Measurements from ENCODE around the gene LYZL6. TPM values are rescaled to one million over a fixed set of nuclear protein-coding genes. Genes with fewer than 3 reads are reported as not detected.

The LYZL6 gene
- total RNA-seq, 1 experiment from 2014 or later: not detected

- TF ChIP-seq ZNF263 (CRISPR knock-in tag; IDR thresholded peaks at IDR 0.05; ENCODE audit: low read depth): no peak
- TF ChIP-seq, protein P1, sequence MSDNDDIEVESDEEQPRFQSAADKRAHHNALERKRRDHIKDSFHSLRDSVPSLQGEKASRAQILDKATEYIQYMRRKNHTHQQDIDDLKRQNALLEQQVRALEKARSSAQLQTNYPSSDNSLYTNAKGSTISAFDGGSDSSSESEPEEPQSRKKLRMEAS (CRISPR knock-in tag; IDR thresholded peaks at IDR 0.05): no peak
These were observed 47.6 kb downstream of the LYZL6 start (continued) for GRCh38 chr17:35895636-35896587.

DNA sequence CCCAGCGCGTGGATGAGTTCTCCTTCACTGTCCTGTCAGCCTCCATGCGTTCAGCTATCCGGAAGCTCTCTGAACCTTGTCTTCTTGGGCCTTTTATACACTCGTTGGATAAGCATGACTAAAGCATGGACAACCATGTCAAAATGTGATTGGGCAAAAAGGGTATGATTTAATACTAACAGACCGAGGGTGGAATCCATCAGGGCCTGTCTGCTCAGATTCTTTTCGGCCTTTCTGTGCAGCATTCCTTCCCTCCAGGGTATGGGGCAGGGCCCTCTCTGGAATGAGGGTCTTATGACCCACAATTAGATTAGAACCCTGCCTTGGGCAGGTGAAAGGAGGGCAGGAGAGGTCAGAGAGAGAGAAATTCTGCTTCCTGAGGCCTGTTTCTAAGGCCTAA lies 49.3 kb downstream of the LYZL6 start:
- H3K4me1 Mint-ChIP-seq: peaks cover 22% of the 10 kb centered on the region

More for the DNA sequence above, 49.3 kb downstream of the LYZL6 start:
- no peak for DNase-seq (ENCODE audit: low spot score)
- Mint-ChIP-seq H3K27ac (no peak overlapping the region), H3K9me3 (no peaks in the 10 kb centered on the region), H3K27me3 (ENCODE audit: low read depth) (no peaks in the 10 kb centered on the region), H3K4me3 (no peak overlapping the region), H3K36me3 (no peaks in the 10 kb centered on the region)
- ChIA-PET CTCF (interaction anchor here (1.0 kb wide), 1 partner anchor 82 kb away, joined by 3 read pairs; no protein-coding TSS in a partner anchor), POLR2A (no interaction called here)
- no peak for ATAC-seq
- TF ChIP-seq JAZF1 (CRISPR knock-in tag; IDR thresholded peaks at IDR 0.05): no peak
- no peak for TF ChIP-seq CBFB (CRISPR knock-in tag; IDR thresholded peaks at IDR 0.05; ENCODE audit: low read depth)
- TF ChIP-seq IRF2 (CRISPR knock-in tag; IDR thresholded peaks at IDR 0.05; ENCODE audit: borderline replicate concordance, low read depth): no peak
- TF ChIP-seq E2F1 (CRISPR knock-in tag; IDR thresholded peaks at IDR 0.05): no peak
- no peak for TF ChIP-seq ATF3 (CRISPR knock-in tag; conservative IDR thresholded peaks at IDR 0.05)
- TF ChIP-seq, protein P2, sequence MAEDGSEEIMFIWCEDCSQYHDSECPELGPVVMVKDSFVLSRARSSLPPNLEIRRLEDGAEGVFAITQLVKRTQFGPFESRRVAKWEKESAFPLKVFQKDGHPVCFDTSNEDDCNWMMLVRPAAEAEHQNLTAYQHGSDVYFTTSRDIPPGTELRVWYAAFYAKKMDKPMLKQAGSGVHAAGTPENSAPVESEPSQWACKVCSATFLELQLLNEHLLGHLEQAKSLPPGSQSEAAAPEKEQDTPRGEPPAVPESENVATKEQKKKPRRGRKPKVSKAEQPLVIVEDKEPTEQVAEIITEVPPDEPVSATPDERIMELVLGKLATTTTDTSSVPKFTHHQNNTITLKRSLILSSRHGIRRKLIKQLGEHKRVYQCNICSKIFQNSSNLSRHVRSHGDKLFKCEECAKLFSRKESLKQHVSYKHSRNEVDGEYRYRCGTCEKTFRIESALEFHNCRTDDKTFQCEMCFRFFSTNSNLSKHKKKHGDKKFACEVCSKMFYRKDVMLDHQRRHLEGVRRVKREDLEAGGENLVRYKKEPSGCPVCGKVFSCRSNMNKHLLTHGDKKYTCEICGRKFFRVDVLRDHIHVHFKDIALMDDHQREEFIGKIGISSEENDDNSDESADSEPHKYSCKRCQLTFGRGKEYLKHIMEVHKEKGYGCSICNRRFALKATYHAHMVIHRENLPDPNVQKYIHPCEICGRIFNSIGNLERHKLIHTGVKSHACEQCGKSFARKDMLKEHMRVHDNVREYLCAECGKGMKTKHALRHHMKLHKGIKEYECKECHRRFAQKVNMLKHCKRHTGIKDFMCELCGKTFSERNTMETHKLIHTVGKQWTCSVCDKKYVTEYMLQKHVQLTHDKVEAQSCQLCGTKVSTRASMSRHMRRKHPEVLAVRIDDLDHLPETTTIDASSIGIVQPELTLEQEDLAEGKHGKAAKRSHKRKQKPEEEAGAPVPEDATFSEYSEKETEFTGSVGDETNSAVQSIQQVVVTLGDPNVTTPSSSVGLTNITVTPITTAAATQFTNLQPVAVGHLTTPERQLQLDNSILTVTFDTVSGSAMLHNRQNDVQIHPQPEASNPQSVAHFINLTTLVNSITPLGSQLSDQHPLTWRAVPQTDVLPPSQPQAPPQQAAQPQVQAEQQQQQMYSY (CRISPR knock-in tag; IDR thresholded peaks at IDR 0.05): no peak
- no peak for TF ChIP-seq NR3C1 (CRISPR knock-in tag; conservative IDR thresholded peaks at IDR 0.05; ENCODE audit: low read depth)
- TF ChIP-seq, protein P3, sequence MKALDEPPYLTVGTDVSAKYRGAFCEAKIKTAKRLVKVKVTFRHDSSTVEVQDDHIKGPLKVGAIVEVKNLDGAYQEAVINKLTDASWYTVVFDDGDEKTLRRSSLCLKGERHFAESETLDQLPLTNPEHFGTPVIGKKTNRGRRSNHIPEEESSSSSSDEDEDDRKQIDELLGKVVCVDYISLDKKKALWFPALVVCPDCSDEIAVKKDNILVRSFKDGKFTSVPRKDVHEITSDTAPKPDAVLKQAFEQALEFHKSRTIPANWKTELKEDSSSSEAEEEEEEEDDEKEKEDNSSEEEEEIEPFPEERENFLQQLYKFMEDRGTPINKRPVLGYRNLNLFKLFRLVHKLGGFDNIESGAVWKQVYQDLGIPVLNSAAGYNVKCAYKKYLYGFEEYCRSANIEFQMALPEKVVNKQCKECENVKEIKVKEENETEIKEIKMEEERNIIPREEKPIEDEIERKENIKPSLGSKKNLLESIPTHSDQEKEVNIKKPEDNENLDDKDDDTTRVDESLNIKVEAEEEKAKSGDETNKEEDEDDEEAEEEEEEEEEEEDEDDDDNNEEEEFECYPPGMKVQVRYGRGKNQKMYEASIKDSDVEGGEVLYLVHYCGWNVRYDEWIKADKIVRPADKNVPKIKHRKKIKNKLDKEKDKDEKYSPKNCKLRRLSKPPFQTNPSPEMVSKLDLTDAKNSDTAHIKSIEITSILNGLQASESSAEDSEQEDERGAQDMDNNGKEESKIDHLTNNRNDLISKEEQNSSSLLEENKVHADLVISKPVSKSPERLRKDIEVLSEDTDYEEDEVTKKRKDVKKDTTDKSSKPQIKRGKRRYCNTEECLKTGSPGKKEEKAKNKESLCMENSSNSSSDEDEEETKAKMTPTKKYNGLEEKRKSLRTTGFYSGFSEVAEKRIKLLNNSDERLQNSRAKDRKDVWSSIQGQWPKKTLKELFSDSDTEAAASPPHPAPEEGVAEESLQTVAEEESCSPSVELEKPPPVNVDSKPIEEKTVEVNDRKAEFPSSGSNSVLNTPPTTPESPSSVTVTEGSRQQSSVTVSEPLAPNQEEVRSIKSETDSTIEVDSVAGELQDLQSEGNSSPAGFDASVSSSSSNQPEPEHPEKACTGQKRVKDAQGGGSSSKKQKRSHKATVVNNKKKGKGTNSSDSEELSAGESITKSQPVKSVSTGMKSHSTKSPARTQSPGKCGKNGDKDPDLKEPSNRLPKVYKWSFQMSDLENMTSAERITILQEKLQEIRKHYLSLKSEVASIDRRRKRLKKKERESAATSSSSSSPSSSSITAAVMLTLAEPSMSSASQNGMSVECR (CRISPR knock-in tag; IDR thresholded peaks at IDR 0.05; ENCODE audit: borderline replicate concordance): no peak
- no peak for TF ChIP-seq ZBTB43 (CRISPR knock-in tag; IDR thresholded peaks at IDR 0.05)
- TF ChIP-seq, protein P4, sequence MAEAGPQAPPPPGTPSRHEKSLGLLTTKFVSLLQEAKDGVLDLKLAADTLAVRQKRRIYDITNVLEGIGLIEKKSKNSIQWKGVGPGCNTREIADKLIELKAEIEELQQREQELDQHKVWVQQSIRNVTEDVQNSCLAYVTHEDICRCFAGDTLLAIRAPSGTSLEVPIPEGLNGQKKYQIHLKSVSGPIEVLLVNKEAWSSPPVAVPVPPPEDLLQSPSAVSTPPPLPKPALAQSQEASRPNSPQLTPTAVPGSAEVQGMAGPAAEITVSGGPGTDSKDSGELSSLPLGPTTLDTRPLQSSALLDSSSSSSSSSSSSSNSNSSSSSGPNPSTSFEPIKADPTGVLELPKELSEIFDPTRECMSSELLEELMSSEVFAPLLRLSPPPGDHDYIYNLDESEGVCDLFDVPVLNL (CRISPR knock-in tag; IDR thresholded peaks at IDR 0.05; ENCODE audit: borderline replicate concordance, low read depth): no peak
- TF ChIP-seq TEAD1 (CRISPR knock-in tag; IDR thresholded peaks at IDR 0.05): no peak
- no peak for TF ChIP-seq ZNF138 (CRISPR knock-in tag; conservative IDR thresholded peaks at IDR 0.05)
- TF ChIP-seq ZNF416 (CRISPR knock-in tag; IDR thresholded peaks at IDR 0.05): no peak
- TF ChIP-seq, protein P5, sequence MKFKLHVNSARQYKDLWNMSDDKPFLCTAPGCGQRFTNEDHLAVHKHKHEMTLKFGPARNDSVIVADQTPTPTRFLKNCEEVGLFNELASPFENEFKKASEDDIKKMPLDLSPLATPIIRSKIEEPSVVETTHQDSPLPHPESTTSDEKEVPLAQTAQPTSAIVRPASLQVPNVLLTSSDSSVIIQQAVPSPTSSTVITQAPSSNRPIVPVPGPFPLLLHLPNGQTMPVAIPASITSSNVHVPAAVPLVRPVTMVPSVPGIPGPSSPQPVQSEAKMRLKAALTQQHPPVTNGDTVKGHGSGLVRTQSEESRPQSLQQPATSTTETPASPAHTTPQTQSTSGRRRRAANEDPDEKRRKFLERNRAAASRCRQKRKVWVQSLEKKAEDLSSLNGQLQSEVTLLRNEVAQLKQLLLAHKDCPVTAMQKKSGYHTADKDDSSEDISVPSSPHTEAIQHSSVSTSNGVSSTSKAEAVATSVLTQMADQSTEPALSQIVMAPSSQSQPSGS (CRISPR knock-in tag; IDR thresholded peaks at IDR 0.05; ENCODE audit: borderline replicate concordance, low read depth): no peak
- no peak for TF ChIP-seq ZNF219 (CRISPR knock-in tag; IDR thresholded peaks at IDR 0.05; ENCODE audit: borderline replicate concordance)
- TF ChIP-seq ZNF232 (CRISPR knock-in tag; IDR thresholded peaks at IDR 0.05): no peak
